ENCODE data around the gene PEX14. TPM values are rescaled to one million over a fixed set of nuclear protein-coding genes. Genes with fewer than 3 reads are reported as not detected.

The PEX14 gene
- total RNA-seq, 4 donors from 2014 or later: 8.1 to 17.8 (median 15.8) TPM

GRCh38 chr1:10597492-10598388 lies 123.0 kb downstream of the PEX14 start:
- ATAC-seq (no peak), DNase-seq (no peak)
- in situ Hi-C loops (cut with MboI; ENCODE audit: low sequenced_read_pairs in 4 of 4) (no loop called here), intact Hi-C loops (cut with DNase I; ENCODE audit: low total_unique reads) (no loop called here)
- H3K4me1 ChIP-seq: no peaks in the 10 kb centered on the region
- no peaks in the 10 kb centered on the region for H3K9me3 ChIP-seq
- H3K27ac ChIP-seq: no peak overlapping the region
- no peak overlapping the region for H3K4me3 ChIP-seq
- H3K36me3 ChIP-seq: no peaks in the 10 kb centered on the region
- H3K27me3 ChIP-seq: no peaks in the 10 kb centered on the region
- TF ChIP-seq POLR2A (IDR thresholded peaks at IDR 0.05): no peak
- TF ChIP-seq, protein P1, sequence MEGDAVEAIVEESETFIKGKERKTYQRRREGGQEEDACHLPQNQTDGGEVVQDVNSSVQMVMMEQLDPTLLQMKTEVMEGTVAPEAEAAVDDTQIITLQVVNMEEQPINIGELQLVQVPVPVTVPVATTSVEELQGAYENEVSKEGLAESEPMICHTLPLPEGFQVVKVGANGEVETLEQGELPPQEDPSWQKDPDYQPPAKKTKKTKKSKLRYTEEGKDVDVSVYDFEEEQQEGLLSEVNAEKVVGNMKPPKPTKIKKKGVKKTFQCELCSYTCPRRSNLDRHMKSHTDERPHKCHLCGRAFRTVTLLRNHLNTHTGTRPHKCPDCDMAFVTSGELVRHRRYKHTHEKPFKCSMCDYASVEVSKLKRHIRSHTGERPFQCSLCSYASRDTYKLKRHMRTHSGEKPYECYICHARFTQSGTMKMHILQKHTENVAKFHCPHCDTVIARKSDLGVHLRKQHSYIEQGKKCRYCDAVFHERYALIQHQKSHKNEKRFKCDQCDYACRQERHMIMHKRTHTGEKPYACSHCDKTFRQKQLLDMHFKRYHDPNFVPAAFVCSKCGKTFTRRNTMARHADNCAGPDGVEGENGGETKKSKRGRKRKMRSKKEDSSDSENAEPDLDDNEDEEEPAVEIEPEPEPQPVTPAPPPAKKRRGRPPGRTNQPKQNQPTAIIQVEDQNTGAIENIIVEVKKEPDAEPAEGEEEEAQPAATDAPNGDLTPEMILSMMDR (IDR thresholded peaks at IDR 0.05 in 4 of 5, conservative IDR thresholded peaks at IDR 0.05 in 1 of 5): no peak

GRCh38 chr1:10598389-10598702 lies 123.6 kb downstream of the PEX14 start:
- intact Hi-C loops (cut with DNase I; ENCODE audit: low total_unique reads): no loop called here
- Histone ChIP-seq H3K27ac (no peak overlapping the region), H3K9me3 (no peaks in the 10 kb centered on the region), H3K27me3 (no peaks in the 10 kb centered on the region), H3K4me1 (no peaks in the 10 kb centered on the region), H3K4me3 (no peak overlapping the region), H3K36me3 (no peaks in the 10 kb centered on the region)
- TF ChIP-seq, protein P1 (IDR thresholded peaks at IDR 0.05 in 4 of 5, conservative IDR thresholded peaks at IDR 0.05 in 1 of 5): no peak
- no peak for TF ChIP-seq POLR2A (IDR thresholded peaks at IDR 0.05)
- no peak for DNase-seq
- no peak for ATAC-seq
- in situ Hi-C loops (cut with MboI; ENCODE audit: low sequenced_read_pairs in 4 of 4): no loop called here

- Histone ChIP-seq H3K4me1 (no peaks in the 10 kb centered on the region), H3K27ac (no peak overlapping the region), H3K36me3 (no peaks in the 10 kb centered on the region), H3K9me3 (no peaks in the 10 kb centered on the region), H3K4me3 (no peak overlapping the region), H3K27me3 (no peaks in the 10 kb centered on the region)
- TF ChIP-seq, protein P1 (IDR thresholded peaks at IDR 0.05 in 4 of 5, conservative IDR thresholded peaks at IDR 0.05 in 1 of 5): no peak
- no peak for TF ChIP-seq POLR2A (IDR thresholded peaks at IDR 0.05)
- in situ Hi-C loops (cut with MboI; ENCODE audit: low sequenced_read_pairs in 4 of 4): no loop called here
- no peak for ATAC-seq
- intact Hi-C loops (cut with DNase I; ENCODE audit: low total_unique reads): no loop called here
- DNase-seq: no peak
Measured at GRCh38 chr1:10599194-10599861, 124.6 kb downstream of the PEX14 start.

GRCh38 chr1:10601342-10602070 lies 126.8 kb downstream of the PEX14 start:
- Histone ChIP-seq H3K4me3 (no peak overlapping the region), H3K9me3 (no peaks in the 10 kb centered on the region), H3K27ac (no peak overlapping the region), H3K4me1 (no peaks in the 10 kb centered on the region), H3K36me3 (no peaks in the 10 kb centered on the region), H3K27me3 (no peaks in the 10 kb centered on the region)
- DNase-seq (no peak), ATAC-seq (no peak)
- TF ChIP-seq POLR2A (IDR thresholded peaks at IDR 0.05): no peak
- TF ChIP-seq, protein P1 (IDR thresholded peaks at IDR 0.05 in 4 of 5, conservative IDR thresholded peaks at IDR 0.05 in 1 of 5): no peak
- in situ Hi-C loops (cut with MboI; ENCODE audit: low sequenced_read_pairs in 4 of 4): no loop called here
- intact Hi-C loops (cut with DNase I; ENCODE audit: low total_unique reads): no loop called here
